GM10248 (cell line): ENCODE measurements around the gene PHLDA1.

Experiments
- CTCF ChIA-PET: fragments of 300-600 bp; sonication (Branson Sonifier 250); formaldehyde crosslinking; extraction: SDS; loops from one replicate; lab custom pipeline; 2021; ENCODE audit warnings: antibody characterized with exemption; lab: Yijun Ruan, JAX
- POLR2A ChIA-PET: fragments of 350-650 bp; sonication (Branson Sonifier 250); formaldehyde crosslinking; extraction: SDS; loops from one replicate; lab custom pipeline; 2020; ENCODE audit warnings: antibody characterized with exemption; lab: Yijun Ruan, JAX
- DNase-seq: peaks from one replicate; pipeline ENCODE4 v3.0.0; 2012; ENCODE audit errors: extremely low spot score
- TF ChIP-seq, protein P1 (sequence below): IDR thresholded peaks from 2 replicates; pipeline ENCODE4 v1.5.1; 2012; ENCODE audit warnings: mild to moderate bottlenecking, low read depth; ENCODE audit errors: extremely low read depth, missing control alignments, control extremely low read depth

Gene PHLDA1

DNA sequence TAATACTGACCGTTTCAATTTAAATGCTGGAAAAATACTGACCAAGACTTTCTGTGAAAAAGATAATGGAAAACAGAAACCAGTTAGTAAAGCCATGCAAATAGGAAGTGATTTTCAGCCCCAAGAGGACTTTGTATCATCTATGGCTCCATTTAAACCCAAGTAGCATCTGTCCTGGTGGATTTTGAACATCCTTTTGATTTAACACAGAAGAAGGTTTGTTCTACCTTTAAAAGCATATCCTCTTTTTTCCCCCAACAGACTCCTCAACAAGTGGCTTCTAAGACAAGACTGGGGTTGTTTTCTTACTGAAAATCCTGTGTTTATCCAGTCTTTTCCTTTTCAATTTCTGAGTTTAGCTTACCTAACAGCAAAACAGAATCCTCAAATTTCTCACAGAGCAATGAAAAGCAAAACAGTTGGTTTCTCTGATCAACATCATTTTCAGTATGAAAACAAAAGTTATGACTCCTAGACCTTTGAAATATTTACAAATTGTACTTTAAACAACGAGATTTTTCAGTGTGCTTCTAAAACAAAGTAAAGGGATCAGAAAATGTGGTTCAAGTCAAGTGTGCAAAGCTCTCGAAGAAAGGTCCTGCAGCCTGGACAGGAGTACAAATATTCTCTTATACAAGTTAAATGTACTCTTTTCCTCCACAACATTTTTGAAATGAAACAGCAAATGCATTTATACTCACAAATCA, 2.9 kb downstream of the PHLDA1 start:
- ChIA-PET CTCF (interaction anchor here (2.5 to 5.9 kb wide), 2 partner anchors 9 to 502 kb away, joined by 10 to 48 read pairs; no protein-coding TSS in a partner anchor), POLR2A (no interaction called here)

DNA sequence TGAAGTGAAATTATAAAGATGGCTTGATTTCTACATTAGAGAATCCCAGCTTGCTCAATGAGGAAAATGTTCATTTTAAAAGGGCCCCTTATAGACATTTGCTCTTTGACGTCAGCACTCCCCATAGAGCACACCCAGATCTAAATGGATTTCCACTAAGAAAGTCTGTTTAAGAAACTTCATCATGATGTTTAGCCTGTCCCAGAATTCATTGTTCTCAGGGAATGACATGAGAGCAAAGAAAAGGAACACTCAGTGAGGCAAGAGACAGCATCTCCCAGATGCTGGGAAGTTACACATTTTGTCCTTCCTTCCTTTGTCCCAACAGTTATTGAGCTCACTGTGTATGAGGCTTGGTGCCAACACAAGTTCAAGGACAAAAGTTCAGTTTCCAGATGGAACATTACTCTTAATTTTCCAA, 4.9 kb downstream of the PHLDA1 start:
- no peak for DNase-seq
- TF ChIP-seq, protein P1, sequence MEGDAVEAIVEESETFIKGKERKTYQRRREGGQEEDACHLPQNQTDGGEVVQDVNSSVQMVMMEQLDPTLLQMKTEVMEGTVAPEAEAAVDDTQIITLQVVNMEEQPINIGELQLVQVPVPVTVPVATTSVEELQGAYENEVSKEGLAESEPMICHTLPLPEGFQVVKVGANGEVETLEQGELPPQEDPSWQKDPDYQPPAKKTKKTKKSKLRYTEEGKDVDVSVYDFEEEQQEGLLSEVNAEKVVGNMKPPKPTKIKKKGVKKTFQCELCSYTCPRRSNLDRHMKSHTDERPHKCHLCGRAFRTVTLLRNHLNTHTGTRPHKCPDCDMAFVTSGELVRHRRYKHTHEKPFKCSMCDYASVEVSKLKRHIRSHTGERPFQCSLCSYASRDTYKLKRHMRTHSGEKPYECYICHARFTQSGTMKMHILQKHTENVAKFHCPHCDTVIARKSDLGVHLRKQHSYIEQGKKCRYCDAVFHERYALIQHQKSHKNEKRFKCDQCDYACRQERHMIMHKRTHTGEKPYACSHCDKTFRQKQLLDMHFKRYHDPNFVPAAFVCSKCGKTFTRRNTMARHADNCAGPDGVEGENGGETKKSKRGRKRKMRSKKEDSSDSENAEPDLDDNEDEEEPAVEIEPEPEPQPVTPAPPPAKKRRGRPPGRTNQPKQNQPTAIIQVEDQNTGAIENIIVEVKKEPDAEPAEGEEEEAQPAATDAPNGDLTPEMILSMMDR = no peak
- POLR2A ChIA-PET = no interaction called here
- CTCF ChIA-PET = interaction anchor here (2.5 kb wide), 1 partner anchor 11 kb away, joined by 10 read pairs; no protein-coding TSS in a partner anchor

More for the DNA sequence above, 2.9 kb downstream of the PHLDA1 start:
- no peak for DNase-seq
- TF ChIP-seq, protein P1 = no peak

DNA sequence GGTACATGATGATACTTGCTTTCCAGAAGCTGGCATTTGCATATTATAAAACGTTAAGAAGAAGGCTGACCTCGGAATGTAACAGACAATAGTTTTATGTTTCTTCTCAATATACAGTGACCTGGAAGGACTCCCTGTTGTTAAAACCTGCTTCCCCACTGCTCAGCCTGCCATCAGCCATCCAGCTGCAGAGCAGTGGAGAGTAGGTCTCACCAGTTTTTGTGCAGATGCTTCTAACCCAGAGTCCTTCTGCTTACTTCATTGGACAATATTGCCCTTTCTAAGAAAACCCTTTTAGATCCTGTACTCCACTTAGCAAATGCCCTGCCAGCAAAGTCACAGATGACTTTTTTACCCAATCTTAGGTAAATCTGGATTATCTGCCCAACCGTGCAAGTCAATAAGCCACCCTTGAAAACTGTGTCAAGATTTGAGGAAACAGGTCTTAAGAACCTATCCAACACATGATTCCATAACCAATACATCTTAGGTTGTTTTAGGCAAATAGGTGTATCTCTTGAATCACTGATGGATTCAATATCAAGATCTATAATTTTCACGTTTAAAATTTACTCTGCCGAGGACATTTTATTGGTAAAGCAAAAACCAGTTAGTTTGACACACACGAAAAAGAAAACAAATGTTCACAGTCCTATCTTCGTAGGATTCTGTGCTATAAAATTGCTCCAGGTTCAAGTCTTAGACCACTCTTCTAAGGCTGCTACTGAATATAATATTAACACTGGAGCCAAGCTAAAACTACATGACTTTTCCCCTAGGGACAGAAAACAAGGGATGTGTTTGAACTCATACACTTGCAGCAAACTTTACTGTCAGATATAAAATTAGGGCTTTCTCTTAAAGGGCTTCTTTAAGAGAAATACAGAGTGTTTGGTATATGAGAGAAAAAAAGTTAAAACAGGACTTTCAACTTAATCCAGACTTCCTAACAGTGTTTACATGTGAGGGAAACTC, 5.7 kb downstream of the PHLDA1 start:
- ChIA-PET CTCF (interaction anchor here (0.9 to 2.4 kb wide), 3 partner anchors 20 to 499 kb away, joined by 3 to 8 read pairs (median 5); no protein-coding TSS in a partner anchor), POLR2A (no interaction called here)
- TF ChIP-seq, protein P1 = no peak
- DNase-seq = no peak

DNA sequence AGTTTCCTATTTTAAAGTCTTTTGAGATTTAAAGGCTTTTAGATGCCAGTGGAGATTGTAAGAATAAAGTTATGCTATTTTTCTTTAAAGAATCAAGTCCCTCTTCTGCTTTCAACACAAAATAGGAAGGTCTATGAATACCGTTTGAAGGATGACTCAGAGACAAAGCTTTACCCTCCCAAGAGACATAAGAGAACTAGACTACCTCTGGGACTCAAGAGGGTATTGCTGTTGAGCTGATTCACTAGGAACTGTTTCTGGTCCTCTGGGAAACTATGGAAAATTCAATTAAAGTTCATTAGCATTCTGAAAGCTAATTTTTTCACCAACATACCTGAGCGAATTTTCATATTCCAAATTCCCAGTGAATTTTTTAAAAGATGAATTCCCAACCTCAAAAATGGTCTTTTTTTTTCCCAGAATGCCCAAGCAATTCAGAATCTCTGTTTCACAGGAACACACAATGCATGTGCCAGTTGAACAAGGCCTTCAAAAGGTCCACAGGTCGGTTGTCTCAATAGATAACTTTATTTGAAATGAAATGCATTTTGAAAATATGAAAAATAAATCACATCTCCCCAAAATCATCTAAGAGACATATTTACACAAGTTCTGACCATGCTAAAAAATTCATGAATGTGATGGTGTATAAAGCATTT, 6.5 kb downstream of the PHLDA1 start:
- CTCF ChIA-PET = interaction anchor here (0.9 to 2.4 kb wide), 3 partner anchors 19 to 498 kb away, joined by 3 to 8 read pairs (median 5); no protein-coding TSS in a partner anchor
- TF ChIP-seq, protein P1 = no peak

DNA sequence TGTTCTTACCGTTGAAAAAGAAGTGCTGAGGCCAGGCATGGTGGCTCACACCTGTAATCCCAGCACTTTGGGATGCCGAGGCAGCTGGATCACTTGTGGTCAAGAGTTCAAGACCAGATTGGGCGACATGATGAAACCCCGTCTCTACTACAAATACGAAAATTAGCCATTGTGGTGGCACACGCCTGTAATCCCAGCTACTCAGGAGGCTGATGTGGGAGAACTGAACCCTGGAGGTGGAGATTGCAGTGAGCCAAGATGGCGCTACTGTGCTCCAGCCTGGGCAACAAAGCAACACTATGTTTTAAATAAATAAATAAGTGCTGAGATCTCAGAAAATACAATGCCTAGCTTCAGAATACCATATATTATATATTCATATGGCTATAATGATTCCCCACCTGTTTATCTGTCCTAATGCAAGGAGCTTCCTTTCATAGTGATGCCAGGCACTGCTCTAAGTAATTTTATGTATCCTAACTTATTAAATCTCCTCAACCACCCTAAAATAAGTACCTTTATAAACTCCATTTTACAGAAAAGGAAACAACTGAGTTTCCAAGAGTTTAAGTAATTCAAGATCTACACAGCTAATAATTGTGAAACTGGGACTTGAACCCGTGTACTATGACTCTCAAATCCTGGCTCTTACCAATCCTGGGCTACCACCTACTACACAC, 7.3 kb downstream of the PHLDA1 start:
- ChIA-PET CTCF (interaction anchor here (1.2 to 2.4 kb wide), 4 partner anchors 13 to 497 kb away, joined by 3 to 8 read pairs (median 5); no protein-coding TSS in a partner anchor), POLR2A (no interaction called here)
- TF ChIP-seq, protein P1 = no peak
- no peak for DNase-seq

More for the DNA sequence above, 6.5 kb downstream of the PHLDA1 start:
- DNase-seq = no peak
- POLR2A ChIA-PET = no interaction called here
